C4-2B (cell line): ENCODE data around the gene KCNMA1.

Experiments
- CTCF ChIP-seq: fragments of 450-650 bp; conservative IDR thresholded peaks from 2 replicates; pipeline ENCODE4 v1.5.1; 2017; ENCODE audit warnings: mild to moderate bottlenecking
- ZFX ChIP-seq: fragments of 450-650 bp; IDR thresholded peaks from 2 replicates; pipeline ENCODE4 v1.6.1; 2017

GRCh38 chr10:77182803-77183202 lies 454.8 kb downstream of the KCNMA1 start:
- TF ChIP-seq CTCF, result no peak
- TF ChIP-seq ZFX, result no peak
